Renal pelvis (tissue), 4 donors: Measurements from ENCODE around the gene TAF4. TPM values are rescaled to one million over a fixed set of nuclear protein-coding genes. Genes with fewer than 3 reads are reported as not detected.
"Not testable (repeated sequence)": the region's sequence is repeated elsewhere in the genome, so short reads cannot be mapped to it uniquely, and the experiment has no call there.

Experiments used
- DNase-seq: peaks from one replicate; pipeline ENCODE4 v3.0.0-alpha.2; 2013
- polyA plus RNA-seq, 3 donors: library from polyadenylated mRNA; unstranded; fragments of 120-200 nt; gene quantifications; one replicate each; pipeline ENCODE4 v1.2.1, GENCODE V29; 2013; ENCODE audit not compliant: insufficient read length in 3 of 3

The TAF4 gene
- polyA plus RNA-seq, 3 donors: 19.6 to 20.4 (median 20.3) TPM

DNA sequence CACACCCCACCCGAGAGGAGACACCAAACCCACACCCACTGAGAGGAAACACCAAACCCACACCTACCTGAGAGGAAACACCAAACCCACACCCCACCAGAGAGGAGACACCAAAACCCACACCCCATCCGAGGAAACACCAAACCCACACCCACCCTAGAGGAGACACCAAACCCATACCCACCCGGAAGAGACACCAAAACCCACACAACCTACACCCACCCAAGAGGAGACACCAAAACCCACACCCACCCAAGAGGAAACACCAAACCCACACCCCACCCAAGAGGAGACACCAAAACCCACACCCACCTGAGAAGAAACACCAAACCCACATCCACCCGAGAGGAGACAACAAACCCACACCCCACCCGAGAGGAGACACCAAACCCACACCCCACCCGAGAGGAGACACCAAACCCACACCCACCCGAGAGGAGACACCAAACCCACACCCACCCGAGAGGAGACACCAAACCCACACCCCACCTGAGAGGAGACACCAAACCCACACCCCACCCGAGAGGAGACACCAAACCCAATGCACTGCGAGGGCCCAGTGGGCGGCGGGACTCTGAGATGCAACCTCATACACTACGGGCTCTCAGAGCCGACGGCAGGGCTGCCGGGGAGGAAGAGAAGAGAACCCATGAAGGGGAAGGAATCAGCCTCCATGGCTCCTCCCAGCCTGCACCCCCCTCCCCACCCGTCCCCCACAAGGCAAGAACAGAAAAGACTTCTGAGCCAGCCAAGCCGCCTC, 83.3 kb downstream of the TAF4 start:
- DNase-seq: no peak

DNA sequence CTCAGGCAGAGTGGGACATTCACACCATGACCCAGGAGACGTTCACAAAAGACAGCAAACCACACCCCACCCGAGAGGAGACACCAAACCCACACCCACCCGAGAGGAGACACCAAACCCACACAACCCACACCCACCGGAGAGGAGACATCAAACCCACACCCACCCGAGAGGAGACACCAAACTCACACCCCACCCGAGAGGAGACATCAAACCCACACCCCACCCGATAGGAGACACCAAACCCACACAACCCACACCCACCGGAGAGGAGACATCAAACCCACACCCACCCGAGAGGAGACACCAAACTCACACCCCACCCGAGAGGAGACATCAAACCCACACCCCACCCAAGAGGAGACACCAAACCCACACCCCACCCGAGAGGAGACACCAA, 84.0 kb downstream of the TAF4 start:
- not testable (repeated sequence) for DNase-seq

DNA sequence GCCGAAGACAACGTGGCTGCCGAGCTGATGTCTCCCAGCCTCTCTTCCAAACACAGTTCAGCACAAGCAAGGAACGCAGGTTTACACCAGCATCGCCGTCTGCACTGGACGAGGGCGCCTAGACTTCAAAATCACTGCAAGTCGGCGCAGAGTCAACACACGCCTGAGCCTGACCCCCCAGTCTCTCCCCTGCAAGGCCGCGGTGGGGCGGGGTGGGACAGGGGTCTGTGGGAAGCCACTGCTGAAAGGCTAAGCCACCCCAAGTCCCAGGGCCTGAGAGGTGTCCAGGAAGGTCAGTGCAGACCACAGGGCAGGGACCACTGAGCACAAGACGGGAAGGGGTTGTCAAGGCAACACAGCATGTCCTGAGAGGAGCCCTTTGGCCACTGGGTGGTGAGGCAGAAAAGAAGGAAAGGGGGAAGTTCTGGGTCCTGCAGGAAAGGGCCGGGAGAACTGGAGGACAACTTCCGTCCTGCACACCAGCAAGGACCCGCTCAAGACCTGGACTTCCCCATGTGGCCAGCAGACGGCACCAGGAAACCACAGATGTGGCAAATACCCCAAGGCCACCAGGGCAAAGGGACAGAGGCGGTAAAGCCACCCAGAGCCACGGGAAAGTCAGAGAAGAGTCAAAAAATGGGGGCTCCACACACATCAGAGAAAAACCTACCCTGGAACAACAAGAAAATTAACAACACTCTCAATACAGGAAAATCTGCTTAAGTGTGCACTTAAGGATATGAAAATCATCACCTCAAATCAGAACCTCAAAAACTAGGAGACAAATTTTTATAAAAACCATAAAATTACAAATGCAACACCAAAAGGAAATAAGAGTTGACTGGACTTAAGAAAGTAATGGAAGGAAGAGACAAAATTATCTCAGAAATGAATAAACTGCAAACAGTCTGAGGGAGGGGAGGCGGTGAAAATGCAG, 84.8 kb downstream of the TAF4 start:
- no peak for DNase-seq

DNA sequence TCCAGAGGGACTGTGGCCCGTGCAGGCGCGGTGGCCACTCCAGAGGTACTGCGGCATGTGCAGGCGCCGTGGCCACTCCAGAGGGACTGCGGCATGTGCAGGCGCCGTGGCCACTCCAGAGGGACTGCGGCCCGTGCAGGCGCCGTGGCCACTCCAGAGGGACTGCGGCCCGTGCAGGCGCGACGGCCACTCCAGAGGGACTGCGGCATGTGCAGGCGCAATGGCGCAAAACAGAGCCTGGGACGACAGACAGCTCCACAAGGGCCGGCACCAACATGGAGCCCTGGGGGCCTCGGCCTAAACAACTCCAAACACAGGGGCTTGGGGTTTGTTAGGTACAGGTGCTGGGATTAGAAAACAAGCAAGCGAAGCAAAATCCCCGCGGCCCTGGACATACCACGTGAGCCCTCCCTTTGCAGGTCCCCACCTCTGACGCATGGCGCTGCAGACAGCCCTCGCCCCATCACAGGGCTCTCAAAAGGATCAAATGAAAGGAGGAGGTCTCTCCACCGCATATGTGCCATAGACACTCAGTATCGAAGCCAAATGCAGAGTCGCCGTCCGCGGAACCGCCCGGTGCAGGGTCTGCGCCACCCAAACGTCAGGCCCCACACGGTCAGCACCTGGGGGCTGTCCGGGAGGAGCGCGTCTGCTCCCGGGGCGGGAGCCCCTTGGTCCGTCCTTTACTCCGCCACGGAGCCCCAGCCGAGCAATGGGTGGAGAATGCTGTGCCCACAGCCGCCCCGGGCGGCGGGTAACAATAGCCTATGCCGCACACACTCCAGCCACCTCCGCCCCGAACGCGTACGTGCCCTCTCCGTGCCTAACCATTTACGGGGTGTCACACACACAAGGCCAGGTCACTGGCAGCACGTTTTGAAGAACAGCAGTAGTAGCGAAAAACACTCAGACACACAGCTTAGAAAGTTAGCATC, 85.7 kb downstream of the TAF4 start:
- no peak for DNase-seq

DNA sequence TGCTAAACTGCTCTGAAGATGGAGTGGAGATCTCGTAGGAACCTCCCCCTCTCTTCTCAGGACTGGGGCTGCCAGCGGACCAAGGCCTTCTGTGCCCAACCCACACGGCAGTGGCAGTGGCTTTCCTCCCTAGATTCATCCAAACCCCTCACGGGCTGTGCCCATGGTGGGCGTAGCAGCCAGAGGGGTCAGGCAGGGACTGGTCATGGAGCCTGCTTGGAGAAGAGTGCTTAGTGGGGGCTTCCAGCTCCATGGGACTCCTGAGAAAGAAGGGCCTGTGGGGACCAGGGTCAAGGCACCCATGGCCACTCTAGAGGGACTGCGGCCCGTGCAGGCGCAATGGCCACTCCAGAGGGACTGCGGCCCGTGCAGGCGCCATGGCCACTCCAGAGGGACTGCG, 86.6 kb downstream of the TAF4 start:
- DNase-seq: no peak

DNA sequence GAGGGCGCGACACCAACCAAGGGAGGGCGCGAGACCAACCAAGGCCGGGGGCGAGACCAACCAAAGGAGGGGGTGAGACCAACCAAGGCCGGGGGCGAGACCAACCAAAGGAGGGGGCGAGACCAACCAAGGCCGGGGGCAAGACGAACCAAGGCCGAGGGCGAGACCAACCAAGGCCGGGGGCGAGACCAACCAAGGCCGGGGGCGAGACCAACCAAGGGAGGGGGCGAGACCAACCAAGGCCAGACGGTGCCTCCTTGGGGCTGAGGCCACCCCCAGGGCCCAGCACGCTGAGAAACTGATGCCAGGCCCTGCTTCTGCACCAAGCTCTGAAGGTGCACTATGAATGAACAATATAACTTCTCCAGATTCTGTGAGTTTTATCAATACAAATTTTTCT, 87.2 kb downstream of the TAF4 start:
- DNase-seq: no peak

DNA sequence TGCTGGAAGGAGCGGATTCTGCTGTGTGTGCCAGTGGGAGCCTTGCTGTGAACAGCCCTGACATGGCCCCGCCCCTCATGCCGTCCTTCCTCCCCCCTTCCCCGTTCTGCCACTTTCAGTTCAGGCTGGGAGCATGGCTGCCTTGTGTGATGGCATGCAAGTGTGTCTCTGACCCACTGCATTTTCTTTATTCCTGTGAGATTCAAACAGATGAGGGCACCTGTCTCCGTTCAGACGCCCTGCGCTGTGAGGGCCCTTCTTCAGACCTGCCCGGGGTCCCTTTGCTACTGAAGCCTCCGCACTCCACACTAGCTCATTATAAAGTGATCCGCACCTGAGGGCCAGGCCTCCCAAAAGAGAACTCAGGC, 88.3 kb downstream of the TAF4 start:
- DNase-seq: no peak

DNA sequence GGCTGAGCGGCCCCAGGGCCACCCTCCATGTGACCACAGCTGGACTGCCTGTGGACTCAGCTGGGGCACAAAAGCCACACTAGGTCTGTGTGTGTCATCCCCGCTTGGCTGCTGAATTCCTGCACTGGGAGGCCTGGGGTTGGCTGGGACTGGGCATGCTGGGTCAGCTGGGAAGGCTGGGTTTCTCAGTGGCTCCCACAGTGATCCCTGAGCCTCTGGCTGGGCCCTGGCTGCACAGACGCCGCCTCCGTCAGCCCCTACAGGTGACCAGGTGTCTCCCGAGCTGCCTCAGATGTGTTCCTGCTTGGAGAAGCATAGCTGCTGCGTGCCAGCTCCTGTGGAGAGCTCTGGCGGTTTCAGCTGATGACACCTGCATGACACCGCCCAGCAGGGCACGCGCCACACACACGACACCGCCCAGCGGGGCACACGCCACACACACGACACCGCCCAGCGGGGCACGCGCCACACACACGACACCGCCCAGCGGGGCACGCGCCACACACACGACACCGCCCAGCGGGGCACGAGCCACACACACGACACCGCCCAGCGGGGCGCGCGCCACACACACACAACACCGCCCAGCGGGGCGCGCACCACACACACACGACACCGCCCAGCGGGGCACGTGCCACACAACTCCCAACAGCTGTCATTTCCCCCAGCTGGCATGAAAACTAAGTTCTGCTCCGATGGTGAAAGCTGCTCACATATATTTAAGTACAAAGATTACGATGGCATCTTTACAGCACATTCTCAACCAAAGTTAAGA, 88.8 kb downstream of the TAF4 start:
- DNase-seq: no peak

DNA sequence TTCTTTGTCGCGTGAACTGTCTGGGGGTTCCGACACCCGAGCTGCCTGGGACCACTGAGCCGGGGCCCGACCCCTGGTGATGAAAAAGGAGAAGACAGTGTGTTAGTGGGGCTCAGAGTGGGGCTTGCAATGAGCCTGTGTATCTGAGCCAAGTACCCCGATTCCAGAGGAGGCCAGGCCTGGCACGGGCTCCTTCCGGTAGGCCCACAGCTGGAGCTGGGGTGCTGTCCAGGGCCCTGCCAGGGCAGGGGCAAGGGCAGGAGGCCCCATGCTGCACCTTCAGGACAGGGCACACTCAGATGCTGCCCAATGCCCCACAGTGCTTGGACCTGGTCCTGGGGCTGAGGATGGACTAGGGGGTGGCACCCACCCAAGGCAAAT, 89.4 kb downstream of the TAF4 start:
- DNase-seq: no peak

DNA sequence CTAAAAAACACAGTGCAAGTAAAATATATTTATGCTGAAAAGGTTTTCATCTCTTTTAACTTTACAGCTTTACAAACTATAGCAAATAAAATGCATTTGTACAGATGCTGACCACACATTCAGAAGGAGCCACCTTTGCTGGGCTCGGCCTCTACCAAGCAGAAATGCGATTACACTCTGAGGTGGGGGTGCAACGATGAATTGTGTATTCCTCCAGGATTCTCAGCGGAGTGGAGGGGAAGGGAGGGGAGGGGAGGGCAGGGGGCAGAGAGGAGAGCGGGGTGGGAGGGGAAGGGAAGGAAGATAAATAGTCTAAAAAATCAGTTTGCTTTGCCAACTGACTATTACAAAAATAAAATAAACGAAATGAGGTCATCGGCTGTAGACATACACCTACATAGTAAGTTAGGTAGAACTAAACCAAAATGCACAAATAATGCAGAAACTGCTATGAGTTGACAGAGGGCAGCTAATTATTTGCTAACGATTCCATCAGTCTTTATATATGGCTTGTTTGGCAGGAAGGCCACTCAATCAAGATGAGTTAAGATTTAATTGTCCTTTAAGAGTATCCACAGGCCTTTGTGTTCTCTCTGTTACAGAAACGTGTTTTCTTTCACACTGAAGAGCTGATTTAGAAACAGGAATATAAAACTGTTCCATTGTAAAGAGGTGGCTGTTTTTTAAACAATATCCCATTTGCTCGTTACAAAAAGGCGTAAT, 90.1 kb downstream of the TAF4 start:
- no peak for DNase-seq

DNA sequence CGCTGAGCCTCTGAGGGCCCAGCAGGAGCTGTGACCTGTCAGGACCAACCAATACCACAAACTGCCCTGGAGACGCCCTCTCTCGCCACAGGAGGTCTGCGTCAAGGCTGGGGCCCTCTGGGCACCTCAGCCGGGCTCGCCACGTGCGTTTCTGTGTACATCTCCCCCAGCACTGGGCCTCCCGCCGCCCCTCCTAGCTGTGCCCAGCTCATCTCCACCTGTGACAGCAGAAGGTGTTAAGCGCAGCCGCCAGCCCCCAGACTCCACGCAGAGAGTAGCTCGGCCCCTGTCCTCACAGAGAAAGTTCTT, 91.4 kb downstream of the TAF4 start:
- DNase-seq: no peak

DNA sequence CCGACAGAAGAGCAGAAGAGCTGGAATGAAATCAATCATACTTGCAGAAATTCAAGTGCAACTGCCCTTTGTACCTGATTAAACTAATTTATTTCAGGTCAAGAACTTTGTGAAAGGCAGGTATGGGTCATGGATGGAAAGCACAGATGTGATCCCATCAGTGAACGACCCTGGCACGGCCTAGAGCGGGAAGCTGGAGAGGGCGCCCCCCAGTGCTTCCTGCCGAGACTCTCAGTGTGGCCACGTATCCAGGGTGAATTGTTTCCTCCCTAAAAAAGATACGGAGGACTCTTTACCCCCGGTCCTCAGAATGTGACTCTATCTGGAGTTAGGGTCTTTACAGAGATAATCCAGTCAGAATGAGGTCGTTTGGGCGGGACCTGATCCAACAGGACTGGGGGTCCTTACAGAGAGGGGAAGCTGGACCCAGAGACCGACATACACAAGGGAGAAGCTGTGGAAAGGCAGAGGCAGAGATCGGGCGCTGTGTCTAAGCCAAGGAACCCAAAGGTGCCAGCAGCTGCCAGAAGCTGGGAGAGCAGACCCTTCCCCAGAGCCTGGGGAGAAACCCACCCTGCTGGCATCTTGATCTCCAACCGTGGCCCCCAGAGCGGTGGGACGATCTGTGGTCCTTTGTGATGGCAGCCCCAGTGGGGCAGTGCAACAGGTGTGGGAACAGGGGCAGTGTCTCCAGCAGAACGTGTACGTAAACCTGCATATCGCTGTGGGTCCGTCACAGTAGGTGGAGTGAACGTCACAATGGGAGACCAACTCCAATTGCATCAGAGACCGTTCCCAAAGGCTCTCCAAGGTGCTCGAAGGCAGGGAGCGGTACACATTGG, 91.9 kb downstream of the TAF4 start:
- DNase-seq: no peak

DNA sequence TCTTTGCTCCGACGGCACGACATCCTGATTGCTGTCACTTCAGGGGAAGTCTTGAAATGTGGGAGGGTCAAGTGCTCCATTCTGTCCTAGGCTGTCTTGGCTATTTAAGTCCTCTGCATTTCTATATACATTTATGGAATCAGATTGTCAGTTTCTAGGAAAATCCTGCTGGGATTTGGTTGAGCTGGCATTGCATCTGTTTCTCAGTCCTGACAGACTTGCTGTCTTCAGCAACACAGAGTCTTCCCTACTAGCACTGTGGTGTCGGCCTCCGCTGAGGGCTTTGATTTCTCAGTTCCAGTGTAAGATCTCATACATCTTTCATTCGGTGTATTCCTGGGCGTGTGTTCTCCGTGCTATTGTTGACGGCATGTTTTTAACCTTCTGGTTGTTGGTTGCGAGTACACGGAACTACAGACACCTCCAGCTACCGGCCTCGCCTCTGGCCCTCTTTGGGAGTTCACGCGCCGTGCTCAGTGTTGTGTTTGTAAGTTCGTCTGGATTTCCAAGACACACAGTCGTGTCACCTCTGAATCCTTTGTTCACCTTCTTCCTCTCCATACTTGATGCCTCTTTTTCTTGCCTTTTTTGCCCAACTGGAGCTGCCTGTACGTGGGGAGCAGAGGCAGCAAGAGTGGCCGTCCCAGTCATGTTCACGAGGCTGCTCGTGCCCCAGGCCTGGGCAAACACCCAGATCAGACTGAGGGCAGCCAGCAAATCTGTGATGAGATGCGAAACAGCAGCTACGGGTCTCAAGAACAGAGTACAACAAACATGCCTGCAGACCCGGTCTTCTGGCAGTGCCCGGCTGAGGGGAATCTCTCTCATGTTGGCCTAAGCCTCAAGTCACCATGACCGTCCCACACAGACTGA, 92.8 kb downstream of the TAF4 start:
- no peak for DNase-seq

DNA sequence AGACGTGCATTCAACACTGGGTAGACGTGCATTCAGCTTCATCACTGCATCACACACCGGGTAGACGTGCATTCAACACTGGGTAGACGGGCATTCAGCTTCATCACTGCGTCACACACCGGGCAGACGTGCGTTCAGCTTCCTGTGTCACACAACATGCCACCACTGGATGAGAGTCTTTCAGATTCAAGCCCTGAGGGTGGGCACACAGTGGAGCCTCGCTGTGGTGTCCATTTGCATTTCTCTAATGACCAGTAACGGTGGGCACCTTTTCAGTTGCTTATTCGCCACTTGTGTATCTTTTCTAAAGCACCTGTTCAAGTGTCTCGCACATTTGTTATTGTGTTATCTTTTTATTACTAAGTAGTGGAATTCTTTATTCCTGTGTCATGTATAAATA, 94.1 kb downstream of the TAF4 start:
- not testable (repeated sequence) for DNase-seq

DNA sequence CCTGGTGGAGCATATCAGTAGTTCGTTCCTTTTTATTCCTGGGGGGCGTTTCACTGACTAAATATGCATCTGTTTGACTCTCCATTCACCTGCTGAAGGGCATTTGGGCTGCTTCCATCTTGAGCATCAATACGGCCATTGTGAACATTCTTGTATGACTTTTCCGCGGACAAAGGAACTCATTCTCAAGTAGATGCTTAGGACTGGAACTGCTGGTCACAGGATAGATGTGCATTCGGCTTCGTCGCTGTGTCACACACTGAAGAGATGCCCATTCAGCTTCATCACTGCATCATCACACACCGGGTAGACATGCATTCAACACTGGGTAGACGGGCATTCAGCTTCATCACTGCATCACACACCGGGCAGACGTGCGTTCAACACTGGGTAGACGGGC, 95.3 kb downstream of the TAF4 start:
- no peak for DNase-seq

DNA sequence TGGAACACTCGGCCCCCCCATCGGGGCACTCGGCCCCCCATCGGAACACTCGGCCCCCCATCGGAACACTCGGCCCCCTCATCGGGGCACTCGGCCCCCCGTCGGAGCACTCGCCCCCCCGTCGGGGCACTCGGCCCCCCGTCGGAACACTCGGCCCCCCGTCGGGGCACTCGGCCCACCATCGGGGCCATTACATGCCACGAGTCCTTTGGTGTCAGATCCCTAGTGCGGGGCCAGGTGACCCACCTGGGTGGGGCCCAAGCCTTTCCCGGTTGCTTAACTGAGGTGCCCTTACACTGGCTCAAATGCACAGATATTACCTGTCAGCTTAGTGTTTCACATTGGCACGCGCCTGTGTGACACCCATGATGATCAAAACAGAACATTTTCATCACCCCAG, 95.9 kb downstream of the TAF4 start:
- no peak for DNase-seq

DNA sequence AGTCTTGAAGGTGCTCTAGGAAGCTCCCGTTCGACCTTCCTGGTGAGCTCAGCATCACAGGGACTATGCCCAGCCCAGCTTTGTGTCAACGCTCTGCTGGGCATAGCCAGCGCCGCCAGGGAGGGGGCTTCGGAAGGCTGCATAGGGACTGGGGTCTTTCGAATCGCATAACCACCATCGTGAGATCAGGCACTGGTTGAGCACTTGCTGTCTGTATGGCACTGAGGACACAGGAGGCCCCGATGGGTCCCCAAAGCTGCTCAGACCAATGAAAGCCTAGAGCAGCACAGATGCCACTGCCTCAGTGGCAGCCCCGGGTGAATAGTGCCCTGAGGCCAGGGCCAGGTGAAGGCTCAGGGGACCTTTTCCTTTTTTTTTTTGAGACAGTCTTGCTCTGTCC, 96.7 kb downstream of the TAF4 start:
- no peak for DNase-seq

DNA sequence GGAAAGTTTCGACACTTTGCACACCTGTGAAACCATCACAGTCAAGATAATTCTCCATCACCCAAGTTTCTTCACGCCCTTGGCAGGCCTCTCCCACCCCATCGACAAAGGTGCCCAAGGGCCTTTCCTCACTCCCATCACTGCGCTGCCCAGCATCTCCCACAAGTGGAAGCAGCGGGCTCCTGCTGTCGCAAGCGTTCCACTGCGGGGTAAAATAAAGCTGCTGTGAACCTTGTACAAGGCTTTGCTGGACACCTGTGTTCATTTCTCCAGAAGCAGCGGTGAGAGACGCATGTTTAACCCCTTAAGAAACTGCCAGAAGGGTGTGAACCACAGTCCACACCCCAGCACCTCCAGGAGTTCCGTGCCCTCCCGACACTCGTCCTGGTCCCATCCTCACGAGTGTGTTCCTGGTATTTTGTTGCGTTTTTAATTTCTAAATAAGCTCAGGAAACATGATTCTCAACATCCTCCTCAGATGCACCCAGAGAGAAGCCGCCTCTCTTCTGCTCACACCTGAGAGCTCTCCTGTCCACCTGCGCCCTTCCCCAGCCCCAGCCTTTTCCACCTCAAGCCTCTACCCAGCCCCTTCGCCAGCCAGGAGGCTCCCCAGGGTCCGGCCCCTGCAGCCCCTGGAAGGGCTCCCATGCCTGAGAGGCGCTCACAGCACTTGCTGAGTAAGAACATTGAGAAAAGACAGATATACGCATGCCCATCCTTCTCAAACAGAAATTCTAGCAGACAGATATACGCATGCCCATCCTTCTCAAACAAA, 97.5 kb downstream of the TAF4 start:
- no peak for DNase-seq
